TTC549 (cell line): ENCODE data around the gene CHAMP1.

Source experiments
- FAIRE-seq: peaks from 2 replicates; lab custom pipeline; 2012; peaks lifted over from hg19 to GRCh38; lab: Jason Lieb, UNC

The CHAMP1 gene

GRCh38 chr13:114314074-114314912, at the start of gene CHAMP1:
Gene CHAMP1 (plus strand): TSS chr13:114314503. CDS start chr13:114323843, 9,340 bp downstream.
- no peak for FAIRE-seq

- FAIRE-seq = no peak
These were observed 49.3 kb upstream of the CHAMP1 start for GRCh38 chr13:114264886-114265611.

- FAIRE-seq = no peak
These were observed 48.1 kb upstream of the CHAMP1 start for GRCh38 chr13:114266241-114266640.

GRCh38 chr13:114268344-114269280, 45.7 kb upstream of the CHAMP1 start:
- no peak for FAIRE-seq

GRCh38 chr13:114269281-114269770, 45.0 kb upstream of the CHAMP1 start:
- FAIRE-seq = no peak

GRCh38 chr13:114272977-114273376, 41.3 kb upstream of the CHAMP1 start:
- FAIRE-seq = no peak

- no peak for FAIRE-seq
These were observed 39.0 kb upstream of the CHAMP1 start for GRCh38 chr13:114275304-114275703.

GRCh38 chr13:114279146-114279545, 35.2 kb upstream of the CHAMP1 start:
- no peak for FAIRE-seq

GRCh38 chr13:114279758-114280355, 34.4 kb upstream of the CHAMP1 start:
- no peak for FAIRE-seq

- FAIRE-seq = no peak
These were observed 32.8 kb upstream of the CHAMP1 start, which contains the start of gene UPF3A for GRCh38 chr13:114281351-114282040. Gene UPF3A (plus strand): TSS chr13:114281601. CDS start chr13:114281640, 39 bp downstream.

GRCh38 chr13:114282041-114282670, 32.1 kb upstream of the CHAMP1 start:
- FAIRE-seq = no peak

- FAIRE-seq = no peak
These were observed 30.7 kb upstream of the CHAMP1 start for GRCh38 chr13:114283576-114283975.

GRCh38 chr13:114284680-114285079, 29.6 kb upstream of the CHAMP1 start:
- no peak for FAIRE-seq

- no peak for FAIRE-seq
These were observed 29.0 kb upstream of the CHAMP1 start for GRCh38 chr13:114285166-114285808.

GRCh38 chr13:114286808-114287207, 27.5 kb upstream of the CHAMP1 start:
- no peak for FAIRE-seq

GRCh38 chr13:114288157-114288591, 26.1 kb upstream of the CHAMP1 start:
- no peak for FAIRE-seq

GRCh38 chr13:114296448-114296847, 17.9 kb upstream of the CHAMP1 start:
- FAIRE-seq = no peak

GRCh38 chr13:114296902-114297301, 17.4 kb upstream of the CHAMP1 start:
- FAIRE-seq = no peak

GRCh38 chr13:114298866-114299265, 15.4 kb upstream of the CHAMP1 start:
- no peak for FAIRE-seq
